GM21786 (cell line): ENCODE measurements around the gene THSD4.
"Not testable (repeated sequence)": the region's sequence is repeated elsewhere in the genome, so short reads cannot be mapped to it uniquely, and the experiment has no call there.

Experiments used
- ATAC-seq: cut with Tn5 transposase; IDR thresholded peaks from one replicate; pipeline ENCODE4 v1.9.1; 2021; ENCODE audit not compliant: unreplicated experiment

THSD4 gene

DNA sequence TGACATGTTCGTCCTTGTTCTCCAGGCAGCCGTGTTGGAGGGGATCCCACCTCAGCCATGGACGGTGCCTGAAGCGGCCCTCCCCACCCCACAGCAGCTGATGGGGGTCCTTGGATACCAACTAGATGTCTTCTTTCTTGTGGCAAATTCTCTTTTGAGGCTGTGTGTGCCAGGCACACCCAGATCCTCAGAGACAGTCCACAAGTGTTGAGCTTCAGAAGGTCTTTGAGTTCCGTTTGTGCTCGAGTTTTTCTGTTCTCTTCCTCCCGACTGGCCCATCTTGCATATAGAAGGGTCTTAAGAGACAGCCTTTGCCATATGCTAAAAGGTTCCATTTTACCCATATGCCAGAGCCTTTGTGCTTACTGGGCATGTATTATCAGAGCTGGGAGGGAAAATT is 227.4 kb downstream of the THSD4 start:
- ATAC-seq: no peak

DNA sequence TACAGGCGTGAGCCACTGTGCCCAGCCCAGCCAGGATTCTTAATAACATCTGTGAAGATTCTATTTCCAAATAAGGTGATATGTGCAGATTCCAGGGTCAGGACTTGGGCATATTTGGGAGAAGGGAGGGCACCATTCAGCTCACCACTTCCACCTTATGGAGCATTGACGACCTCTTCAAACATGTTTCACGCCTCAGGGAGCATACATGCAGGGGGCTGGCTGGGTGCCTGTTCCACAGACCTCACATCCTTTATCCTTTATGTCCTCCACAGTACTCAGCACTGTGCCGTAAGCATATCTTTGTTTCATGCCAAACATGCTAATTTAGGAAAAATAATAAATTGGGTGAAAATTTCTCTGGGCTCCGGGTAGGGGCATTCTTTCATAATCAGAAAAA is 229.0 kb downstream of the THSD4 start:
- ATAC-seq: no peak

DNA sequence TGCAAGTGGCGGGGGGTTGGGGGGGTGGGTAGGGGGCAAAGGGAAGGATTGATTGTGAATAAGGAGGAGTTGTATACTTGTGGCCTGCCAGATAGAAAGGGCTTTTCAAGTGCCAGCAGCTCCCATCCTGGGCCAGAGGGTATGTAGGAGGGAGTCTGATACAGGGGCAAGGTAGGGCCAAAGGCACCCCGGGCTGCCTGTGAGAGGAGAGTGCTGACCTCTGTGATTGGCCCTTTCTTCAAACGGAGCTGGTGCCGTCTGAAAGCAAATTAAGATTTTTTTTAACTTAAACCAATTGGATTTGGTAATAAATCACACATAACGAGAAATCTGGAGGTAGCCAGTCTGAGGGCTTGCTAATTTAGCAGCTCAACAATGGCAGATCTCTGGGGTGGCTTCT is 229.9 kb downstream of the THSD4 start:
- no peak for ATAC-seq

DNA sequence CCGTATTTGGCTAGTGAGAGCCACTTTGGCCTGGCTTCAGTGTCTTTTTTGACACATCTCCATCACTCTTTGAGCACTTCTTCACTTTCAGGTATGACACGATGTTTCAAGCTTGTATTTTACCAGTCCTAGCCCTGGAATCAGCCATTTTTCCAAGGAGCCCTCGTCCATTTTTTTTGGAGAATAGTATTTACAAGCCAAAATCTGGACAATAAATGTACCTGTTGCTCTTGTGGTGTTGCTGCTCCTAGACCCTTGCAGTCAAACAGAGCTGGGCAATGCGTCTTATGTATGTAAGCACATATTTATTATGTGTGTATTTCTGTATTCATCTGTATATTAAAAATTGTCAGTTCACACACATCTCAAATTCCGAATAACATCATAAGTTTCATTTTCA is 231.2 kb downstream of the THSD4 start:
- ATAC-seq: no peak

DNA sequence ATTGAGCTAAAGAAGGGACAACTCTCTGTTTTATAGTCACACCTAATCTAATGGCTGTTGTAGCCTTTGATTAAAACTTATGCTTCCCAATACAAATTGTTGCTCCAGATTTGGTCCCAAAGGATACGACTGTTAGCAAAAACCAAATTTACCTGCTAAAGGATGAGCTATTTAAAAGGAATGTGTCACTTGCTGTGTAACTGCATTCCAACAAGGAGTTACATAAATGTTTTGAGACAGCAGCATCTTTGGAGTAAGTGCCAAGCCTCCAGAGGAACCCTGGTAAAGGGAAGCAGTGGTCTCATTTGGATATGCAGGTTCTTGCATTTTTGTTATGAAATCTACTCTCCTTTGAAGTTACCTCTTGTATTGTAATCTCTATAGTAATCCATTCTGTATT is 233.3 kb downstream of the THSD4 start:
- no peak for ATAC-seq

DNA sequence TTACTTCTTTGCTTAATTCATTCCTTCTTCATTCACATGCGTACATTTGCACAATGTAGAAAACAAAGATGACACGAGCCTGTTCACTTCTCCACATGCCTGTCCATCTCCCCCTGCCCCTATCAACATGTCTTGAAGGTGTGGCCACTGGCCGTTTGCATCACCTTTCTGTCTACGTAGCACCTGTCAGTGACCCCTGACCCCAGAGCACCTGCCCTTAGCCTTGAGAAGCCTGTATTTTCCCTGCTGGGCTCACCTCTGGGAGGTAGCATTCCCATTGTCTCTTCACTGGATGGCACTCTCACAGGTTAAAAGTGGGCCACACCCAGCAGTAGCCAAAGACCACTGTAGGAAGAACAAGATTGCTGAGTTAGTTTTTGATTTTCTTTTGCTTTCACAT is 234.1 kb downstream of the THSD4 start:
- ATAC-seq: no peak

DNA sequence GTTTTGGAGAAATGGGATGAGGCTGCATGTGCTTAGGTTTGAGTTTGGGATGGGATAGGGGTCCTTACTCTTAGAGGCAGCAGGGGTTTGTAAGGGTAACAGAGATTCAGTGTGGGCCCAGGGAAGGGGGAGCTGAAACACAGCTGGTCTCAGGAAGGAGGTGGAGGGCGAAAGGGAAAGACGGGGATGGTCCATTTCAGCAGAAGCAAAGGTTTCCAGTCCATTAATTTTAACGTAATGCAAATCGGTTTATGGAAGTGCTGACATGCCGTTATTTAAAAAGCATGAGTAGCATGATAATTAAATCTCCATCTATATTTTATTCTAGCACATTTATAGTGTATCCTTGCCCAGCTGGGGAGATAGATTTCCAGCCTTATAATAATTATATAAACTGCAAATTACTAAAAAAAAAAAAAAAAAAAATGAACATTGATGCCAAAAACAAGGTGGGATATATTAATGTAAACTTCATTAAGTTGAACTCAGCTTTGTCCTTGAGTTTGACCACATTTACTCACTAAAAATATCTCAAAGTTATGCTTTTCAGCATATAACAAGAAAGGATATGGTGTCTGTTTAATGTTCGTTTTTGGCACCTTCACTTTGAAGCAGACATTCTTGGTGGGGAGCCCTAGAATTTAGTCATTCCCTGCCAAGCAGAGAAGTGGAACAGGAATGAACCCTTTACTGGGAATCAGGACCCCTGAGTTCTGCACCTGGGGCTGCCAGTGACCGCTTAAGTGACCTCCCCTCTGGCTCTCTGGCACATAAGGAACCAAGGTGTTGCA is 234.7 kb downstream of the THSD4 start:
- ATAC-seq: no peak

DNA sequence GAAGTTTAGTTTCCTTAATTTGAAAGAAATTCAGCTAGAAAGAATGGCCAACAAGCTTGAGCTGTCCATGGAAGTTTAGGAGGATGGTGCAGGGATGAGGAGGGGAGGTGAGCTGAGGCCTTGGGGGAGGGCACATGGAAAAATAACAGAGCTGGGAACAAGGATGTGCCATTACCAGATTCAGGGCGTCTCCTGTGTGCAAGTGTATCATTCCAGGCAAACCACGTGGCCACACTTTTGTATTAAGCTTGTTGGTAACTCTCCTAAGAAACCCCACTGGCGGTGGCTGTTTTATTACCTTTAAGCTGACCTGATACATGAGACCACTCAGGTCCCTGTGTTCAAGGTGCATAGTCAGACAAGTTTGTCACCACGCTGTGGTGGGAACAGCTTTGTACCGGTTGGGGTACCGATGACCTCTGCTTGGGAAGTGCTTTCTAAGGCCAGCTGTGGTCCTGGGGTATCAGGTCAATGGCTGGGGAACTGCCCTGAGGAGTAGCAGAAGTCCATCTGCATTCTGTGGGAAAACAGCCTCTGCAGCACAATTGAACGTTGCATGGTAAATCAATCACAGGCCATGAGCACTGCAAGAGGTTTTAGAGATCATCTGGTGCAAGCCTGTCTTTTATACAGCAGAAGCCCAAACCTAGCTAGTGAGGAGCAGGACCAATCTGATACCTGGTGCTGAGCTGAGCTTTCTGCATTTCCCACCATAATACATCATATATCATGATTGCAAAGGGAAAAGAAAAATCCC is 235.5 kb downstream of the THSD4 start:
- no peak for ATAC-seq

DNA sequence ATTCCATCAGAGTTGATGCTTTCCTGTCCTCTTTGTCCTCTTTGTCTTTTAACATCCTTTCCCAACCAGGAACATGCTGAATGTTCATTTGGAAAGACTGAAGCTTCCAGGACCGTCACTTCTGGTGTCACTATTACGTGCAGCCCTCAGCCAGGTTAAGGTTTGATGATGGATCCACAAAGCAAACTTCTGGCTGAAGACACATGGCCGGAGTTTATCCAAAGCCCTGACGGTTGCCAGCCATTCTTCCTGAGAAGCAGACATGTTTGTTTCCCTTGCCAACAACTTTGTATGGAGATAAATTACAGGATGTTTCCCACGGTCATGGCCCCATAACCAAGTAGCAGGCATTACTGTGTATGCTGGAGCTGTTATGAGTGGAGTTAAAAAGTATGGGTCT is 236.9 kb downstream of the THSD4 start:
- no peak for ATAC-seq

DNA sequence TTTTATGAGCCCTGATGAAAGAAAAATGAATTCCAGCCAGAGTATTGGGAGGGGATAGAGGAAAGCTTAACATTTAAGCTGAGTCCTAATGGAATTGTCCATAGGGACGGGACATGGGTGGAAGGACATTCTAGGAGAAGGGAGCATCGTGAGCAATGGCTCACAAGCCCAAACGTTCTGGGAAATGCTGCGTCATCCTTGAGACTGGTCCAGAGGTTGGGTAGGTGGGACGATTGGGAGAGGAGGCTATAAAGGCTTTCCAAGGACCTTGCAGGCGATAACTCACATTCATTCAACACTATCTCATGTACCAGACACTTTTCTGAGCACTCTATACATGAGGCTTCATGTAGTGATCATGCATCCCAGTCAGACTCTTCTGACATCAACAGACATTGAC is 237.5 kb downstream of the THSD4 start:
- ATAC-seq: no peak

DNA sequence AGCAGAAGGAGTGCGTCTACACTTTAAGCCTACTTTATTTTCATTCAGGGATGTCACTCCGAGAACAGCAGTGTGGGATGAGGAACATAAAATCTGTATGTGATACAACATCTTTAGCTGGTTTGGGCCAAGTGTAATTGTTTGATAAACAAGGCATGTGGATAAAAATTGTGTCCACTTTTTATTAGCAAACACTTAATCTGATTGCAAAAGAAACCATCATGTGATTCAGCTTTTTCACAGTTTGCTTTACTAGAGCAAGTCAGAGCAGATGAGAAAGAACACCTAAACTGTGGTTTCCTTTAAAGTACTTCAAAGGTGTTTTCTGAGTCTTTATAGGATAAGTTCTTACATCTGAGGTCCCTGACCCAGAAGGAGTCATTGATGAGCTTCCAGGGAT is 237.9 kb downstream of the THSD4 start:
- ATAC-seq: no peak

DNA sequence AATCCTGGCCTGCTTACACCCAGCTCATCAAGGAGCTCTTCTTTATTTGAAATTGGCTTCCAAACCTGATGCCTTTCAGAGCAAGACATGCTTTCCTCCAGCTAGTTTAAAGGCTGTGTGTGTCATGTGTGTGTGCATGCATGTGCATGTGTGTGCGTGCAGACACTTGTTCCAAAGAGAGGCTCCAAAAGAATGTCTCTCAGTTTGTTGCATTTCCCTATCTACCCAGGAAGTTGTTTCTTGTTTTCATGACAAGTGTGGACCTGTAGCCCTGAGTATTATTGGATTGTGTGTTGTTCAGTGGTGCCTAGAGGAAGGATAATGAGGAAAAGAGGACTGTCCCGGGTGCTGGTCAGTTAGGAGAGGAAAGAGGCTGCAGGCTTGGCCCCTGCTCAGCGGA is 240.0 kb downstream of the THSD4 start:
- no peak for ATAC-seq

DNA sequence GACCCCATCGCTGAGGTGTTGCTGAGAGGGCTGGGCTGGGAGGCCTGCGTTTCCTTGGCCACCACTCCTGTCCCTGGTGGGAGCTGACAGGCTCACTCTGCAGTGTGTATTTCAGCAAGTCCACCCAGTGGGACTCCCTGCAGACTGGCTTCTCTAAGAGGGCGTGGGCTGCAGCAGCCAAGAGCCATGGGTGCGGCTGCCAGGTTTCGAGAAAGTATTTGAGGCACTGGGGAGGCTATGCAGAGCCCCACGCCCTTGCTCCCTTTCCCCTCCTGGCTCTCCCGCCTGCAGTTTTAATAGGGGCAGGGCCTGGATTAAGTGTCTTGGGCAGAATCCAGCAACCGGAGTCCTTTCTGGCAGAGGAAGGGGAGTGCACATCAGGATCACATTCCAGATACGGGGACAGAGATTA is 242.1 kb downstream of the THSD4 start:
- no peak for ATAC-seq

DNA sequence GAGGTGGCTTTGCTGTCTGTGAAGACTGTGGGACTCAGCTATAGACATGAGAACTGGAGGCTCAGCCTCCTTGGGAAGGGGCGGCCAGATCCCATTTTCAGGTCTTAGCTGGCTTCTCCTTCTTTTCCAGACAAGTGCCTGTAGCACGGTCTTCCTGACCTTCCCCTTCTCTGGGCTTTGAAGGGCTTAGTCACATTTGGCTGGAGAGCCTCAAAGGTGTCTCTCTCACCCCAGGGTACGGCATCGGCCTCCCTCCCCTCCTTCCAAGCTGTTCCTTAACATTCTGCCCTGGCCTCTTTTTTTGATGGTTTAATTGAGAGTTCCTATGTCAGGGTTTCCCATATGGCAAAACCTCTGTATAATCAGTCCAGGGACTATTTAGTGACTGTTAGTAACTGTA is 242.7 kb downstream of the THSD4 start:
- ATAC-seq: no peak

DNA sequence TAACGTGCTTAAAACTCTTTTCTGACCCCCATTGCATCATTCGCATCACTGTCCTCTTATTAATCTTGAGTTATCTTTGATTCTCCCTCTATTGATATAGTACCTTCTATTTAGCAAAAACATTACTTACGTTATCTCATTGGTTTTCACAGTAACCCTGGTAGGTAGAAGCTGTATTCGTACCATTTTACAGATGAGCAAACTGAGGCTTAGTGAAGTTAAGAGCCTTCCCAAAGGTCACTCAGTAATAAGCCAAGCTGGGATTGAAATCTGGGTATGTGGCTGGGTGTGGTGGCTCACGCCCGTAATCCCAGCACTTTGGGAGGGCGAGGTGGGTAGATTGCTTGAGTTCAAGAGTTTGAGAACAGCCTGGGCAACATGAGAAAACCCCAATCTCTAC is 244.0 kb downstream of the THSD4 start:
- ATAC-seq: no peak

DNA sequence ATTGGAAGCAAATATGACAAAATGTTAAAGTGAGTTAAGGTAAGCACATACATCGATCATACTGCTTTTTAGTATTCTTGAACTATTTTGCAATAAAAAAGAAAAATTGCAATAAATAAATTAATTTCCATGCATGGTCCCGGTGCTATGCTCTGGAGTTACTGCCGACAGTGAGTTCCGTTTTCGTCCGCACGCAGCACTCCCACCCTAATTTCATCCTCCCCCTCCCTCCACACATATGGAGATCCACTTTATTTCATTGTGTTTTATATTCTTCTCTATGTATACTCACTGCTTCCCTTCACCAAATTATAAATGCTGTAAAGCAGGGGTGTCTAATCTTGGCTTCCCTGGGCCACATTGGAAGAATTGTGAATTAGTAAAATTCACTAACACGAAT is 247.3 kb downstream of the THSD4 start:
- no peak for ATAC-seq

DNA sequence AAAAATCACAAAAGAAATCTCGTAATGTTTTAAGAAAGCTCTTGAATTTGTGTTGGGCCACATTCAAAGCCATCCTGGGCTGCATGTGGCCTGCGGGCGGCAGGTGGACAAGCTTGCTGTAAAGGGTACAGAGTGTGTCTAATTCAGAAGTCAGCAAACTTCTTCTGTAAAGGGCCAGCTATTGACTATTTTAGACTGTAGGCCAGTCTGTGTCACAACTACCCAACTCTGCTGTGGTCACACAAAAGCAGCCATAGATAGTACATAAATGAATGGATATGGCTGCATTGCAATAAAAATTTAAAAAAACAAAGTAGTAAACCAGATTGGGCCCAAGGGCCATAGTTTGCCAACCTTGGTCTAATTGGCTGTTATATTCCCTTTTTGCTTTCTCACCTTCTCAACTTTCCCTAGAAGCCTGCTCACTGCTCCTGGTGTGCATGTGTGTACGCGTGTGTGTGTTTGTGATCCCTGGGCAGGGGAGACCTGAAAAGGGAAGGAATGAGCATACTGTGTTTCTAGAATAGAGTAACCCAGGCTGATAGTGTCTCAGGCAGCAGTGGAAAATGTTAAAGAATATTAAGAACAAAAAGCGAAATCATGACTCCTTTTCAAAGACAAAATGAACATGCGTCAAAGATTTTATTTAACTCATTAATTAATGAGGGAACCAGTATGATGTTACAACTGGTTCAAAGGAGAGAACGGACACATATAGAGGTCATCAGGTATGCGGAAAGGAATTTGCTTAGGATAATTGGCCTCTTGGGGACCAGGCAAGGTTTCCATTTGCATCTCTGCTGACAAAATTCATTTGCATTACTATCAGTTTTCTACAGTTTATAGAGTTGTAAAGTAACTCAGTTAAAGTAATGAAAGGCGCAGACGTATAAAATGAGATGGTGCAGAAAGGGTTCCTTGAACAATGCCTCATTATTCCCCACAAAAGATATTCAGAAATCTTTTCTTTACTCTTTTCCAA is 248.0 kb downstream of the THSD4 start:
- ATAC-seq: no peak

DNA sequence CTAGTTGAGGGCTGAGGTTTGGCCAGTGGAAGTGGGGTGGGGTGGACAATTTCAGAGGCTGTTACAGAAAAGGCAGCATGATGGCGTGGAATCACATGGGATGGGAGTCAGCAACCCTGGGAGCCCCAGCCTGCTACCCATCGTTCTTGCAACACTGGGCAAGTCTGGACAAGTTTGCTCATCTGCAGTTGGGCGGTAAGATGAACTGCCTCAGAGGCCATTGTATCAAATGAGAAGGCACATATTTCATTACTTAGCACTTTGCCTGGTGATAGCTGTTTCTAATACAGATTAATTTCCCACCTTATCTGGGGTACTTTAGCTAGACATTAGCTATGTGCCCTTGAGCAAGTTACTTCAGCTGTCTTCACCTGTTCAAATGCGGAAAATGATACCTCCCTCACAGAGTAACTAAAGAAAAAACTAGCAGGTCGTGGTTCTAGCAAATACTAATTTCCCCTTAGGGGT is 248.9 kb downstream of the THSD4 start:
- ATAC-seq: no peak

DNA sequence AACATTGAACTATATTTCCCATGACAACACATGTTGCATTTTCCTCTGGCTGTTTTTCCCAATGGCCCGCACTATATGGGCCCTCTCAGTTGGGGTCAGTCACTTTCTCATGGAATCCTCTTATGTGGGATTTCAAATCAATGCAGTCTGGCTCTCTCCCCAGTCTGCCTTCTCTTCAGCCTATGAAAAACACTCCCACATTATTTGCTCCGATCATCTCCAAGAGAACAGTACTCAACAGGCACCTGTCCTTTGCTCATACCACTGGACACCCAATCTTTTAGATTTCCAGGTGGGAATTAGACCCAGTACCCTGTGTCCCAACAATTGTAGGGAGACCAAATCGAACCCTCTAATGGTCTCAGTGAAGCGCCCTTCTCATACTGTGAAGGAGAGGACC is 251.3 kb downstream of the THSD4 start:
- ATAC-seq: no peak

DNA sequence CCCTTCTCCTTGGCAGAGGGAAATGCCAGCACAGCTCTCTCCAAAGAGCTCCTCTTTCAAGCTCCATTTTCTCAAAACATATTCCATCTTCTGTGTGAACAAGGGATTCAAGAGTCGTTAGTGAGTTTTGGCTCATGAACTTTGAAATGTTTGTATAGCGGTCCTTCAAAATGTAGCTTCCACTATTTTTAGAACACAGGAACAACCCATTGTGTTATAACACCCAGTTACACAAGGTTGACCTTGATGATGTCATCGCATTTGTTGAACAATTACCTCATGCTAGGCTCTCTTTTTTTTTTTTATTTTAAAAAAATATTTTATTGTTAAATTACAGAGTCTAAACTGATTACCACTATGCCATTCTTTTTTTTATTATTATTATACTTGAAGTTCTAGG is 251.7 kb downstream of the THSD4 start:
- no peak for ATAC-seq

DNA sequence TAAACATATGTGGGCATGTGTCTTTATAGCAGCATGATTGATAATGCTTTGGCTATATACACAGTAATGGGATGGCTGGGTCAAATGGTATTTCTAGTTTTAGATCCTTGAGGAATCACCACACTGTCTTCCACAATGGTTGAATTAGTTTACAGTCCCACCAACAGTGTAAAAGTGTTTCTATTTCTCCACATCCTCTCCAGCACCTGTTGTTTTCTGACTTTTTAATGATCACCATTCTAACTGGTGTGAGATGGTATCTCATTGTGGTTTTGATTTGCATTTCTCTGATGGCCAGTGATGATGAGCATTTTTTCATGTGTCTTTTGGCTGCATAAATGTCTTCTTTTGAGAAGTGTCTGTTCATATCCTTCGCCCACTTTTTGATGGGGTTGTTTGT is 252.5 kb downstream of the THSD4 start:
- ATAC-seq: not testable (repeated sequence)
